ENCODE results near the gene SORBS2. TPM values are rescaled to one million over a fixed set of nuclear protein-coding genes. Genes with fewer than 3 reads are reported as not detected.

SORBS2 gene
- total RNA-seq, 1 experiment from 2014 or later: 0.34 TPM

GRCh38 chr4:185582651-185583400, 229.2 kb downstream of the SORBS2 start (continued):
- TF ChIP-seq POLR2A (IDR thresholded peaks at IDR 0.05; ENCODE audit: borderline replicate concordance, extremely low read depth, insufficient read depth, insufficient read length) (no peak), CTCF (IDR thresholded peaks at IDR 0.05 in 2 of 3, conservative IDR thresholded peaks at IDR 0.05 in 1 of 3; ENCODE audit: borderline replicate concordance in 1 of 3, insufficient read depth in 1 of 3, low read depth in 2 of 3, low read length in 2 of 3) (no peak), SIN3A (IDR thresholded peaks at IDR 0.05; ENCODE audit: low read depth) (no peak), RAD21 (IDR thresholded peaks at IDR 0.05; ENCODE audit: low read depth) (no peak), FOSL1 (IDR thresholded peaks at IDR 0.05; ENCODE audit: low read depth) (no peak), ZBTB33 (IDR thresholded peaks at IDR 0.05; ENCODE audit: extremely low read depth, insufficient replicate concordance, low read length) (no peak)

GRCh38 chr4:185580699-185581098, 231.3 kb downstream of the SORBS2 start:
- no peak for ATAC-seq
- H3K4me2 ChIP-seq (ENCODE audit: low read length): no peak overlapping the region
- ChIA-PET RAD21 (ENCODE audit: low non-redundant PET in 1 of 2, low total read pairs in 2 of 2, uncharacterized antibody in 2 of 2, unreplicated experiment in 2 of 2) (no interaction called here), POLR2A (no interaction called here), CTCF (no interaction called here)
- no peak overlapping the region for H2AFZ ChIP-seq (ENCODE audit: low read depth, low read length, poor library complexity, severe bottlenecking)
- no peak overlapping the region for H3K4me3 ChIP-seq (replicated peaks in 1 of 2; ENCODE audit: low read depth in 1 of 2, low read length in 2 of 2)
- no peaks in the 10 kb centered on the region for H3K79me2 ChIP-seq (ENCODE audit: insufficient read depth, low read length)
- H3K27ac ChIP-seq (ENCODE audit: low read depth, low read length): no peak overlapping the region
- no peaks in the 10 kb centered on the region for H3K36me3 ChIP-seq (ENCODE audit: control insufficient read depth in 1 of 2, insufficient read depth in 2 of 2, low read length in 2 of 2)
- H3K9me2 ChIP-seq (ENCODE audit: insufficient read depth): no peaks in the 10 kb centered on the region
- H3K27me3 ChIP-seq (ENCODE audit: insufficient read depth, low read length): no peaks in the 10 kb centered on the region
- H3K9ac ChIP-seq (ENCODE audit: low read length): no peak overlapping the region
- H4K20me1 ChIP-seq (ENCODE audit: insufficient read depth): no peaks in the 10 kb centered on the region
- intact Hi-C loops (cut with micrococcal nuclease): no loop called here
- H3K4me1 ChIP-seq (ENCODE audit: control insufficient read depth in 1 of 2, insufficient read depth in 2 of 2, low read length in 2 of 2): no peaks in the 10 kb centered on the region
- DNase-seq (ENCODE audit: low read depth, low spot score): no peak
- BruUV-seq (replicated peaks): no TSS peak
- H3K9me3 ChIP-seq (ENCODE audit: control insufficient read depth in 1 of 2, insufficient read depth in 1 of 2, low read depth in 1 of 2, low read length in 2 of 2): no peaks in the 10 kb centered on the region
- TF ChIP-seq CBX3 (IDR thresholded peaks at IDR 0.05; ENCODE audit: low read depth) (no peak), ELF1 (IDR thresholded peaks at IDR 0.05; ENCODE audit: borderline replicate concordance, low read depth) (no peak), ATF3 (IDR thresholded peaks at IDR 0.05) (no peak), CEBPB (IDR thresholded peaks at IDR 0.05; ENCODE audit: low read depth) (no peak), POLR2AphosphoS5 (IDR thresholded peaks at IDR 0.05; ENCODE audit: low read depth, low read length) (no peak), JUND (IDR thresholded peaks at IDR 0.05) (no peak), ZNF274 (IDR thresholded peaks at IDR 0.05; ENCODE audit: low read depth, low read length) (no peak), YY1 (IDR thresholded peaks at IDR 0.05; ENCODE audit: extremely low read depth, insufficient replicate concordance, low read depth, low read length) (no peak), RAD21 (IDR thresholded peaks at IDR 0.05; ENCODE audit: low read depth) (no peak), EZH2phosphoT487 (IDR thresholded peaks at IDR 0.05; ENCODE audit: borderline replicate concordance) (no peak), CTCF (IDR thresholded peaks at IDR 0.05 in 2 of 3, conservative IDR thresholded peaks at IDR 0.05 in 1 of 3; ENCODE audit: borderline replicate concordance in 1 of 3, insufficient read depth in 1 of 3, low read depth in 2 of 3, low read length in 2 of 3) (no peak), MAX (IDR thresholded peaks at IDR 0.05) (no peak), TCF7L2 (IDR thresholded peaks at IDR 0.05; ENCODE audit: borderline replicate concordance, extremely low read depth, insufficient read depth, insufficient read length) (no peak), ZFX (IDR thresholded peaks at IDR 0.05) (no peak), SP1 (IDR thresholded peaks at IDR 0.05; ENCODE audit: low read depth) (no peak)
